Astrocyte (in vitro differentiated cells and primary cell): ENCODE results near the gene GAS6. TPM values are rescaled to one million over a fixed set of nuclear protein-coding genes. Genes with fewer than 3 reads are reported as not detected.

Experiments used
- DNase-seq: peaks from one replicate; pipeline ENCODE4 v3.0.0-alpha.2; 2010; ENCODE audit warnings: low read depth
- FAIRE-seq: peaks from 2 replicates; lab custom pipeline; 2011; peaks lifted over from hg19 to GRCh38; lab: Jason Lieb, UNC
- H2AFZ ChIP-seq: 2 replicates; pipeline ENCODE4 v1.6.0; 2012; ENCODE audit warnings: low read depth, low read length, inconsistent platforms
- H3K27ac ChIP-seq: 2 replicates; pipeline ENCODE4 v1.5.1; 2011; ENCODE audit warnings: low read depth, low read length, inconsistent platforms
- H3K27me3 ChIP-seq: 2 replicates; pipeline ENCODE4 v1.6.0; 2011; ENCODE audit warnings: low read length, inconsistent platforms; ENCODE audit not compliant: insufficient read depth
- H3K36me3 ChIP-seq: 2 replicates; pipeline ENCODE4 v1.5.1; 2011; ENCODE audit warnings: low read length, inconsistent platforms; ENCODE audit not compliant: insufficient read depth
- H3K4me1 ChIP-seq: 2 replicates; pipeline ENCODE4 v1.5.1; 2011; ENCODE audit warnings: low read length, inconsistent platforms; ENCODE audit not compliant: insufficient read depth
- H3K4me2 ChIP-seq: 2 replicates; pipeline ENCODE4 v1.6.0; 2012; ENCODE audit warnings: low read length, inconsistent platforms
- H3K4me3 ChIP-seq: 2 replicates; pipeline ENCODE4 v1.5.1; 2011; ENCODE audit warnings: low read depth, mild to moderate bottlenecking, low read length, inconsistent platforms; ENCODE audit not compliant: insufficient read depth
- H3K79me2 ChIP-seq: 2 replicates; pipeline ENCODE4 v1.6.0; 2012; ENCODE audit warnings: mild to moderate bottlenecking, low read length, inconsistent platforms; ENCODE audit not compliant: insufficient read depth
- H3K9ac ChIP-seq: 2 replicates; pipeline ENCODE4 v1.6.0; 2012; ENCODE audit warnings: mild to moderate bottlenecking, low read length, inconsistent platforms
- H3K9me3 ChIP-seq: 2 replicates; pipeline ENCODE4 v1.5.1; 2012; ENCODE audit warnings: low read depth, mild to moderate bottlenecking, low read length, inconsistent platforms; ENCODE audit not compliant: insufficient read depth
- H4K20me1 ChIP-seq: 2 replicates; pipeline ENCODE4 v1.6.0; 2012; ENCODE audit warnings: low read length, inconsistent platforms; ENCODE audit not compliant: insufficient read depth
- H3K27ac Mint-ChIP-seq: one replicate; pipeline ENCODE4 v1.8.0; 2021; ENCODE audit warnings: mild to moderate bottlenecking, mixed read lengths; ENCODE audit not compliant: unreplicated experiment
- H3K27me3 Mint-ChIP-seq: one replicate; pipeline ENCODE4 v1.8.0; 2021; ENCODE audit warnings: low read depth, mixed read lengths; ENCODE audit not compliant: unreplicated experiment
- H3K36me3 Mint-ChIP-seq: one replicate; pipeline ENCODE4 v1.8.0; 2021; ENCODE audit warnings: low read depth, mixed read lengths; ENCODE audit not compliant: unreplicated experiment
- H3K4me1 Mint-ChIP-seq: one replicate; pipeline ENCODE4 v1.8.0; 2021; ENCODE audit warnings: low read depth, mixed read lengths; ENCODE audit not compliant: unreplicated experiment
- H3K4me3 Mint-ChIP-seq: one replicate; pipeline ENCODE4 v1.8.0; 2021; ENCODE audit warnings: mild to moderate bottlenecking, moderate library complexity, mixed read lengths; ENCODE audit not compliant: unreplicated experiment
- H3K9me3 Mint-ChIP-seq: one replicate; pipeline ENCODE4 v1.8.0; 2021; ENCODE audit warnings: mild to moderate bottlenecking, mixed read lengths; ENCODE audit not compliant: unreplicated experiment
- CTCF ChIP-seq: IDR thresholded peaks from 2 replicates; pipeline ENCODE4 v1.5.1; 2011; ENCODE audit warnings: low read depth, mild to moderate bottlenecking, inconsistent platforms, low read length, moderate library complexity; ENCODE audit not compliant: insufficient read depth
- EZH2 ChIP-seq: IDR thresholded peaks from 2 replicates; pipeline ENCODE4 v1.6.1; 2012; ENCODE audit warnings: mild to moderate bottlenecking, low read length, inconsistent platforms; ENCODE audit not compliant: insufficient read depth
- total RNA-seq: library from RNA; stranded (reverse); gene quantifications from 2 replicates; pipeline ENCODE4 v1.2.1, GENCODE V29; 2021

The GAS6 gene
- total RNA-seq, 1 donor from 2014 or later: 287 TPM

GRCh38 chr13:113851480-113851803 is 12.4 kb downstream of the GAS6 start:
- DNase-seq (no peak), FAIRE-seq (no peak)
- Histone ChIP-seq H3K27me3 (no peaks in the 10 kb centered on the region), H3K9me3 (no peaks in the 10 kb centered on the region), H3K9ac (no peak overlapping the region), H3K36me3 (peaks cover 3% of the 10 kb centered on the region), H3K4me1 (peaks cover 38% of the 10 kb centered on the region), H2AFZ (no peak overlapping the region), H4K20me1 (peaks cover 82% of the 10 kb centered on the region), H3K4me2 (no peak overlapping the region), H3K79me2 (peaks cover 99% of the 10 kb centered on the region), H3K27ac (no peak overlapping the region), H3K4me3 (no peak overlapping the region)
- no peak for TF ChIP-seq CTCF
- no peak for TF ChIP-seq EZH2
- Mint-ChIP-seq H3K36me3 (peaks cover 19% of the 10 kb centered on the region), H3K27ac (no peak overlapping the region), H3K4me1 (peaks cover 25% of the 10 kb centered on the region), H3K4me3 (no peak overlapping the region), H3K9me3 (no peaks in the 10 kb centered on the region), H3K27me3 (no peaks in the 10 kb centered on the region)

GRCh38 chr13:113850722-113851479 is 13.0 kb downstream of the GAS6 start:
- TF ChIP-seq EZH2 (no peak), CTCF (no peak)
- H3K4me1 ChIP-seq: peaks cover 32% of the 10 kb centered on the region
- no peaks in the 10 kb centered on the region for H3K27me3 ChIP-seq
- H3K27ac ChIP-seq: no peak overlapping the region
- peaks cover 99% of the 10 kb centered on the region for H3K79me2 ChIP-seq
- peaks cover 19% of the 10 kb centered on the region for H3K36me3 Mint-ChIP-seq
- peaks cover 80% of the 10 kb centered on the region for H4K20me1 ChIP-seq
- no peak overlapping the region for H3K4me3 Mint-ChIP-seq
- no peak overlapping the region for H3K4me2 ChIP-seq
- no peak overlapping the region for H3K27ac Mint-ChIP-seq
- H3K9ac ChIP-seq: no peak overlapping the region
- FAIRE-seq (no peak), DNase-seq (no peak)
- no peaks in the 10 kb centered on the region for H3K9me3 Mint-ChIP-seq
- H3K9me3 ChIP-seq: no peaks in the 10 kb centered on the region
- H3K36me3 ChIP-seq: peaks cover 3% of the 10 kb centered on the region
- H3K27me3 Mint-ChIP-seq: no peaks in the 10 kb centered on the region
- H2AFZ ChIP-seq: no peak overlapping the region
- no peak overlapping the region for H3K4me3 ChIP-seq
- peaks cover 20% of the 10 kb centered on the region for H3K4me1 Mint-ChIP-seq

GRCh38 chr13:113849981-113850721 is 13.7 kb downstream of the GAS6 start:
- Histone ChIP-seq H3K4me2 (no peak overlapping the region), H3K4me3 (no peak overlapping the region), H3K27me3 (no peaks in the 10 kb centered on the region), H3K9ac (no peak overlapping the region), H3K4me1 (peaks cover 30% of the 10 kb centered on the region), H3K36me3 (peaks cover 3% of the 10 kb centered on the region), H3K9me3 (no peaks in the 10 kb centered on the region), H4K20me1 (peaks cover 78% of the 10 kb centered on the region), H3K27ac (no peak overlapping the region), H3K79me2 (peaks cover 97% of the 10 kb centered on the region), H2AFZ (no peak overlapping the region)
- TF ChIP-seq EZH2 (no peak), CTCF (no peak)
- H3K27me3 Mint-ChIP-seq: no peaks in the 10 kb centered on the region
- H3K9me3 Mint-ChIP-seq: no peaks in the 10 kb centered on the region
- no peak for DNase-seq
- peaks cover 18% of the 10 kb centered on the region for H3K36me3 Mint-ChIP-seq
- no peak overlapping the region for H3K4me3 Mint-ChIP-seq
- FAIRE-seq: no peak
- no peak overlapping the region for H3K27ac Mint-ChIP-seq
- peaks cover 25% of the 10 kb centered on the region for H3K4me1 Mint-ChIP-seq
